Brain microvascular endothelial cell (primary cell): ENCODE results near the gene TIAM2.
"Not testable (repeated sequence)": the region's sequence is repeated elsewhere in the genome, so short reads cannot be mapped to it uniquely, and the experiment has no call there.

Source experiments
- DNase-seq: peaks from one replicate; pipeline ENCODE4 v3.0.0-alpha.2; 2020
- H3K27ac ChIP-seq: fragments of 250-450 bp; sonication (Bioruptor Pico); 2 replicates; pipeline ENCODE4 v1.5.1; 2020; ENCODE audit warnings: mild to moderate bottlenecking, moderate library complexity
- H3K27me3 ChIP-seq: fragments of 250-450 bp; sonication (Bioruptor Pico); replicated peaks from 2 replicates; pipeline ENCODE4 v1.5.1; 2020; ENCODE audit warnings: mild to moderate bottlenecking
- H3K36me3 ChIP-seq: fragments of 250-450 bp; sonication (Bioruptor Pico); replicated peaks from 2 replicates; pipeline ENCODE4 v1.5.1; 2020; ENCODE audit warnings: mild to moderate bottlenecking
- H3K4me3 ChIP-seq: 2 replicates; pipeline ENCODE4 v1.5.1; 2011; ENCODE audit warnings: low read depth, mild to moderate bottlenecking, control low read depth, low read length, moderate library complexity
- CTCF ChIP-seq: IDR thresholded peaks from 2 replicates; pipeline ENCODE4 v1.5.1; 2011; ENCODE audit warnings: low read depth, mild to moderate bottlenecking, moderate library complexity, low read length, control low read depth, inconsistent platforms; ENCODE audit errors: missing control alignments
- in situ Hi-C: cut with HindIII; loops from 2 replicates; pipeline ENCODE4 v1.10.0; 2017; ENCODE audit warnings: low sequenced_read_pairs, low pct_ligation_motif_present

Gene TIAM2

DNA sequence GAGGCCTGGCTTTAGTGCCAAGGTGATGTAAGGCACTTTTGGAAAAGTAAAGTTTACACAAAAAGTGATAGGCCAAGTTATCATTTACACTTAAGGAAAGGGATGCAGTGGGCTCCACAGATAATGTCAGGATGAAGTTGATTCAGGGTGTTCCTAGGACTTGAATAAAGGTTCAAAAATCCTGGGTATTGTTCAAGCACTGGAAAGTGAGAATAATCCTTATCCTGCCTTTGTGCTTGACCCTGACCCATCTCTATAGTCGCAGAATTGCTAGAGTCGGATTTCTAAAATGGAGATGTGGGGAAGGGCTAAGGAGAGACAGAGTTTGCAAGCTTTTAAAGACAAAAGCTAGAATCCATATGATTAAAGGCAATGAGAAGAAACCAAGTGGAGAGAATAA lies 115.6 kb downstream of the TIAM2 start:
- in situ Hi-C loops = no loop called here

DNA sequence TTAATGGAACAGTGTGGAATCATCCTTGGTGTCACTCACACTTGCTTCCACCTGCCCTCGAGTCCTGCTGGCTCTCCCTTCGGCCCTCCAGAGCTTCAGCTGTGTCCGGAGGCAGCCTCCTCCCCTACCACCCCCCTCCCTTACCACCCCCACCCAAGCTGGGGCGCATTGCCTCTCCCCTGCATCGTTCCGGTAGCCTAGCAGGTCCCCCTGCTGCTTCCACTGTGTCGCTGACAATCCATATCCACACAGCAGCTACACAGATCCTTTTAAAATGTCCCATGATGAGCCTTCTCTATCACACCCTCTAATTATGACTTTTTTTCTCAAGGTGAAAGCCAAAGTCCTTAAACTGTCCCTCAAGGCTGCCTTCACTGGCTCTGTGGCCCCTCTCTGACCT lies 117.6 kb downstream of the TIAM2 start:
- Histone ChIP-seq H3K27me3 (no peaks in the 10 kb centered on the region), H3K27ac (no peak overlapping the region), H3K36me3 (no peaks in the 10 kb centered on the region), H3K4me3 (no peak overlapping the region)
- no peak for TF ChIP-seq CTCF
- no peak for DNase-seq
- in situ Hi-C loops = no loop called here

More for the DNA sequence above, 115.6 kb downstream of the TIAM2 start:
- TF ChIP-seq CTCF = no peak
- Histone ChIP-seq H3K27me3 (no peaks in the 10 kb centered on the region), H3K27ac (no peak overlapping the region), H3K36me3 (no peaks in the 10 kb centered on the region), H3K4me3 (no peak overlapping the region)
- DNase-seq = no peak

DNA sequence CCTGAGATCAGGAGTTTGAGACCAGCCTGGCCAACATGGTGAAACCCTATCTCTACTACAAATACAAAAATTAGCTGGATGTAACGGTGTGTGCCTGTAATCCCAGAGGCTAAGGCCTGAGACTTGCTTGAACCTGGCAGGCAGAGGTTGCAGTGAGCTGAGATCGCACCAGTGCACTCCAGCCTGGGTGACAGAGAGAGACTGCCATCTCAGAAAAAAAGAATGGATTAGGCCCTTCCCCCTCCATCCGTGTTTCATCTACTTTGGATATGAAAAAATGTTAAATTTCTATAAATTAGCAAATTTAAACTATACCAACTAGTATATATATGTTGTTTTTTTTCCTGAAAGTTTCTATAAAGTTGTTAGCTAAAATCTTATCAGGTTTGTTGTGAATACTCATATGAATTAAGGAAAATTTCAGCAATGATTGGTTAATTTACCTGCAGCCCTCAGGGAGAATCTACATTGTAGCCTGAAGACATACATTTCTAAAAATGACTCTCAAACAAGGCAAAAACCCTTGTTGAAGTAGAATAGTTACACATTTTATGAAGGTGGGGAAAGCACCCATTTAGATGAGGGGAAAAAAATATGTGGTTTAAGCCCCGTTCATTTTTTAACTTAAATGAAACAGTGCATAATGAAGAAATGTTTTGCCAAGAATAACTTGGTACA lies 120.9 kb downstream of the TIAM2 start:
- no peak for TF ChIP-seq CTCF
- Histone ChIP-seq H3K27ac (no peak overlapping the region), H3K36me3 (no peaks in the 10 kb centered on the region), H3K4me3 (no peak overlapping the region), H3K27me3 (no peaks in the 10 kb centered on the region)
- DNase-seq = no peak
- in situ Hi-C loops = no loop called here

DNA sequence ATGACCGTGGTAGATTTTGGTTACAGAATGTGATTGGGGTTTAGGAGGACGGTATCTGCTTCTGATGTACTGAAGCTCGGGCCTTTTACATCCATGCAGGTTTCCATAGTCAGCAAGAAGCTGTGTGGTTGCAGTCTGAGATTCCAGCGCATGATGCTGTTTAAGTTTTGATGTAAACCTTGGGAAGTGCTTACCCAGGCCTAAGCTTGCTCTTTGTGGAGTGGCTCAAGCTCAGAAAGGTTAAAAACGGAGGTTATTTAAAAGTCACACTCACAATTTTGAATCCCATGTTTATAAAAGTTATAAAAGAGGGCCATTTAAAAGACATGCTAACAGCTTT lies 121.4 kb downstream of the TIAM2 start:
- no peaks in the 10 kb centered on the region for H3K36me3 ChIP-seq
- no peak for TF ChIP-seq CTCF
- no peak overlapping the region for H3K4me3 ChIP-seq
- in situ Hi-C loops = no loop called here
- no peaks in the 10 kb centered on the region for H3K27me3 ChIP-seq
- H3K27ac ChIP-seq = no peak overlapping the region
- no peak for DNase-seq

DNA sequence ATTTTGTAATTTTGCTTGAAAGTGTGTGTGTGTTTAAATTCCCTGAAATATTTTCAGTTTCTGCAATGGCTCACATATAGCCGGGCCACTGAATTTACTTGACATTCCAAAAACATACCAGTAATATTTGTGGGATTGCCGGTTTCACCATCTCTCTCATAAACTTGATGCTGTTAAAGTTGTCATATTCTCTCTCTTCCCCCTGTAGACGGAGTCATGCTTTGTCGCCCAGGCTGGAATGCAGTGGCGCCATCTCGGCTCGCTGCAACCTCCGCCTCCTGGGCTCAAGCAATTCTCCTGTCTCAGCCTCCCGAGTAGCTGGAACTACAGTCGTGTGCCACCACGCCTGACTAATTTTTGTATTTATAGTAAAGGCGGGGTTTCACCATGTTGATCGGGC lies 122.1 kb downstream of the TIAM2 start:
- DNase-seq = peak; percentile 77
- H3K36me3 ChIP-seq = no peaks in the 10 kb centered on the region
- peak; percentile 8 for TF ChIP-seq CTCF
- no peak overlapping the region for H3K4me3 ChIP-seq
- in situ Hi-C loops = no loop called here
- peak overlapping the region; percentile 50 for H3K27ac ChIP-seq
- no peaks in the 10 kb centered on the region for H3K27me3 ChIP-seq

DNA sequence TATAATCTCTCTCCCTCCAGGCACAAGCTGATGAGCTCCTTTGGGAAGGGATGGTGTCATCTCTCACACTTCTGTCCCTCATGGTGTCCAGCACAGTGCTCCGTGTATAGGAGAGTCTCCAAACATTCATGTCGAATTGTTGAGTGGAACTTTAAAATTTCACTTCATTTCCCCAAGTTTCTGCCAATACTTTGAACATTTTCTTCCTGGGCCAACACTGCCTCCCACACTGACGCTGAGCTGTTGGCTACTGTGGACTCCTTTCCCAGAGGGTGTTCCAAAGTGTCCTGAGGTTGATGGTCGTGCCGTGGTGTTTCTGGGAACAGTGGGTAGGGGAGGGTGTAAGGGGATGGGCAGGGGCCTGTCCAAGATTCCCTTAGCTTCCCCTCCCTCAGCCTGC lies 122.7 kb downstream of the TIAM2 start:
- Histone ChIP-seq H3K4me3 (no peak overlapping the region), H3K27me3 (no peaks in the 10 kb centered on the region), H3K27ac (peak overlapping the region; percentile 50), H3K36me3 (no peaks in the 10 kb centered on the region)
- TF ChIP-seq CTCF = no peak
- no peak for DNase-seq
- in situ Hi-C loops = no loop called here

DNA sequence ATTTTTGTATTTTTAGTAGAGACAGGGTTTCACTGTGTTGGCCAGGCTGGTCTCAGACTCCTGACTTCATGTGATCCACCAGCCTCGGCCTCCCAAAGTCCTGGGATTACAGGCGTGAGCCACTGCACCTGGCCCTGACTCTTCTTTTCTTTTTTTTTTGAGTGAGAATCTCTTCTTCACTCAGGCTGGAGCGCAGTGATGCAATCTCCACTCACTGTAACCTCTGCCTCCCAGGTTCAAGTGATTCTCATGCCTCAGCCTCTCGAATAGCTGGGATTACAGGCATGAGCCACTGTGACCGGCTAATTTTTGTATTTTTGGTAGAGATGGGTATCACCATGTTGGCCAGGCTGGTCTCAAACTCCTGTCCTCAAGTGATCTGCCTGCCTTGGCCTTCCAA lies 124.1 kb downstream of the TIAM2 start:
- DNase-seq, in situ Hi-C loops, H3K4me3 ChIP-seq, H3K27me3 ChIP-seq, H3K27ac ChIP-seq, H3K36me3 ChIP-seq: not testable (repeated sequence)
